Measurements from ENCODE around the gene SVOP.

Gene SVOP

DNA sequence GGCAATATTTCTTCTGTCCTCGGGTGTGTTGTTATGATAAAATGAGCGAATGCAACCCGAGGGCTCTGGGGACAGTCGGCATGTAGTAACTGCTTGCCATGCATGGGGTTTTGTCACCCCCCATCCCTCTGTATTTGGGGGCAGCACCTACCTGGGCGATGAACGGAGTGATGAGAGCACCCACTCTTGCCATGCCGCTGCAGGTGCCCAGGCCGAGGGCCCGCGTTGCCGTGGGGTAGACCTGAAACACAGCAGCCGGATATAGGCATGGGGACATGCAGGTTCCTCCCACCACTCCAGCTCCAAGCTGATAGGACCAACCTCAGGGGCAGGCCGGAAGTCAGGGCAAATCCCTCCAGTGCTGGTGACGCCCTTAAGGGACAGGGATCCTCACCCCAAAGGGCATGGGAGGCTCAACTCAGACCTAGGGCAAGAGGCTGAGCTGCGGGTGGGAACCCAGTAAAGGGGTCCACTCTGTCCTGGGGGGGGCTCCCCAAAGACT is 105.2 kb downstream of the SVOP start:
- no peak for TF ChIP-seq CTCF (IDR thresholded peaks at IDR 0.05; ENCODE audit: low read depth, low read length, missing control alignments)

DNA sequence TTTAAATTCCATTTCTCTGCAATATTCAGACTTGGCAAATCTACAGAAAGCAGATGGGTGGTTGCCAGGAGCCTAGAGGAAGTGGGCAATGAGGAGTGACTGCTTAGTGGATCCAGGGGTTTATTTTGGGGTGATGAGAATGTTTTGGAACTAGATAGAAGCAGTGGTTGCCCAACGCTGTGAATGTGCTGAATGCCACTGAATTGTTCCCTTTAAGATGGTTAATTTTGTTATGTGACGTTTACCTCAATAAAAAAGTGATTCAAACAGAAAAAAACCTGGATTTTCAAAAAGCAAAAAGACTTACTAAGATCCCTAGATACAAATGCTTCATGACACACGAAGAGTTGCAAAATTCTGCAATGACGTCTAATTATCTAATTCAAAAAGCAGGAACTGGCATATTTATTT is 106.7 kb downstream of the SVOP start:
- no peak overlapping the region for H3K4me3 ChIP-seq (ENCODE audit: low read depth, low read length)
- in situ Hi-C loops (cut with HindIII; ENCODE audit: low sequenced_read_pairs): no loop called here
- no peak for DNase-seq (ENCODE audit: low read depth)
- TF ChIP-seq CTCF (IDR thresholded peaks at IDR 0.05; ENCODE audit: low read depth, low read length, missing control alignments): no peak

More for the DNA sequence above, 105.2 kb downstream of the SVOP start:
- no peak for DNase-seq (ENCODE audit: low read depth)
- H3K4me3 ChIP-seq (ENCODE audit: low read depth, low read length): no peak overlapping the region
- in situ Hi-C loops (cut with HindIII; ENCODE audit: low sequenced_read_pairs): no loop called here

DNA sequence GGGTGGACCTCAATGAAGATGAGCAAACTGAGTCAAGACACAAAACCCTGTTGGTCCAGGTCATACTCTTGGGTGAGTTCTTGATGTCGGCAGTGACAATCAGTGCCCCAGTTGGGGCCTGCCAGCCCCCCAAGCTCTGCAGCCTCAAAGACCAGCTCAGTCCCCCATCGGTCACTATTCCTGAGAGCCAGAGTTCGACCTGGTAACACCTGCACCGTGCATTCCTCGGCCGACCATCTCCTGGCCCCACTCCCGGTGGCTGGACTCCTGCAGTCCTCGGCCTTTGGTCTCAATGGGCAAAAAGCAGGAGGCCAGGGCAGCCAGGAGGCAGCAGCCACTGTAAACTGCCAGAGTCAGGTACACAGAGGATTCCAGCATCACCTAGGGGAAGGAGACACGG is 108.5 kb downstream of the SVOP start:
- DNase-seq (ENCODE audit: low read depth): no peak
- in situ Hi-C loops (cut with HindIII; ENCODE audit: low sequenced_read_pairs): no loop called here
- no peak overlapping the region for H3K4me3 ChIP-seq (ENCODE audit: low read depth, low read length)
- TF ChIP-seq CTCF (IDR thresholded peaks at IDR 0.05; ENCODE audit: low read depth, low read length, missing control alignments): no peak

GRCh38 chr12:108911915-108912314 is 109.0 kb downstream of the SVOP start:
- TF ChIP-seq CTCF (IDR thresholded peaks at IDR 0.05; ENCODE audit: low read depth, low read length, missing control alignments): no peak
- in situ Hi-C loops (cut with HindIII; ENCODE audit: low sequenced_read_pairs): no loop called here
- no peak overlapping the region for H3K4me3 ChIP-seq (ENCODE audit: low read depth, low read length)
- no peak for DNase-seq (ENCODE audit: low read depth)

DNA sequence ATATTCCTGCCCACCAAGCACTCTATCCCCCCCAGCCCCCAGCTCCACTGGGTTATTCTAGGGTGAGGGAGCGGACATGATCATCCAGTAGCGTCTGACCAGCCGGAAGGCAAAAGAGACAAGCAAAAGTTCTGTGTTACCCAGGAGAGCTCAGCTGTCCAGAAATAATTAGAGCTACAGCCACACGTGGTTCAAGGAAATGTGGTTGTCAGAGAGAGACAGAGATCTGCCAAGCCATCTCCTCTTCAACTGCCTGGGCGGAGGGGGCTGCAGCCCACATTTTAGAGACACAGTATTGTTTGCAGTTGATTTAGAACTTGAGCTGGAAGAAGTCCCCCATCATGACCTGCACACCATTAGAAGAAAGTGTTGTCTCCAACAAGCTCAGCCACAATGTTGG is 110.5 kb downstream of the SVOP start:
- TF ChIP-seq CTCF (IDR thresholded peaks at IDR 0.05; ENCODE audit: low read depth, low read length, missing control alignments): no peak
- in situ Hi-C loops (cut with HindIII; ENCODE audit: low sequenced_read_pairs): no loop called here
- H3K4me3 ChIP-seq (ENCODE audit: low read depth, low read length): no peak overlapping the region
- no peak for DNase-seq (ENCODE audit: low read depth)

GRCh38 chr12:108907839-108908351 is 113.0 kb downstream of the SVOP start:
- in situ Hi-C loops (cut with HindIII; ENCODE audit: low sequenced_read_pairs): no loop called here

More at GRCh38 chr12:108907839-108908351, 113.0 kb downstream of the SVOP start:
- H3K4me3 ChIP-seq (ENCODE audit: low read depth, low read length): no peak overlapping the region
- no peak for DNase-seq (ENCODE audit: low read depth)
- TF ChIP-seq CTCF (IDR thresholded peaks at IDR 0.05; ENCODE audit: low read depth, low read length, missing control alignments): no peak

All from astrocyte of the cerebellum (primary cell).